ENCODE measurements around the gene CHAD.

CHAD gene

GRCh38 chr17:50511058-50511457 is 42.4 kb upstream of the CHAD start:
- H4K20me1 ChIP-seq (ENCODE audit: insufficient read depth, low read length, poor library complexity, severe bottlenecking) = no peaks in the 10 kb centered on the region
- H3K27me3 ChIP-seq (ENCODE audit: insufficient read depth, low read length, poor library complexity, severe bottlenecking) = no peaks in the 10 kb centered on the region
- H3K4me1 ChIP-seq (ENCODE audit: insufficient read depth, low read length, poor library complexity, severe bottlenecking) = peaks cover 5% of the 10 kb centered on the region
- no peaks in the 10 kb centered on the region for H3K9me2 ChIP-seq (replicated peaks; ENCODE audit: low read depth, low read length)
- H3K36me3 ChIP-seq (ENCODE audit: insufficient read depth, low read length) = no peaks in the 10 kb centered on the region
- H3K9me3 ChIP-seq (ENCODE audit: insufficient read depth, low read depth, low read length) = no peaks in the 10 kb centered on the region
- H3K9ac ChIP-seq (ENCODE audit: low read depth, low read length, poor library complexity, severe bottlenecking) = no peak overlapping the region
- H2AFZ ChIP-seq (ENCODE audit: low read length) = no peak overlapping the region
- no peak overlapping the region for H3K4me2 ChIP-seq (ENCODE audit: low read depth, low read length, poor library complexity, severe bottlenecking)
- no peaks in the 10 kb centered on the region for H3K79me2 ChIP-seq (ENCODE audit: insufficient read depth, low read length)
- no peak for TF ChIP-seq CTCF (conservative IDR thresholded peaks at IDR 0.05; ENCODE audit: low read length)
- no peak for TF ChIP-seq EZH2phosphoT487 (IDR thresholded peaks at IDR 0.05; ENCODE audit: borderline replicate concordance)
- no peak overlapping the region for H3K4me3 ChIP-seq (ENCODE audit: low read length, poor library complexity, severe bottlenecking)
- no peaks in the 10 kb centered on the region for H3F3A ChIP-seq (ENCODE audit: low read depth)

DNA sequence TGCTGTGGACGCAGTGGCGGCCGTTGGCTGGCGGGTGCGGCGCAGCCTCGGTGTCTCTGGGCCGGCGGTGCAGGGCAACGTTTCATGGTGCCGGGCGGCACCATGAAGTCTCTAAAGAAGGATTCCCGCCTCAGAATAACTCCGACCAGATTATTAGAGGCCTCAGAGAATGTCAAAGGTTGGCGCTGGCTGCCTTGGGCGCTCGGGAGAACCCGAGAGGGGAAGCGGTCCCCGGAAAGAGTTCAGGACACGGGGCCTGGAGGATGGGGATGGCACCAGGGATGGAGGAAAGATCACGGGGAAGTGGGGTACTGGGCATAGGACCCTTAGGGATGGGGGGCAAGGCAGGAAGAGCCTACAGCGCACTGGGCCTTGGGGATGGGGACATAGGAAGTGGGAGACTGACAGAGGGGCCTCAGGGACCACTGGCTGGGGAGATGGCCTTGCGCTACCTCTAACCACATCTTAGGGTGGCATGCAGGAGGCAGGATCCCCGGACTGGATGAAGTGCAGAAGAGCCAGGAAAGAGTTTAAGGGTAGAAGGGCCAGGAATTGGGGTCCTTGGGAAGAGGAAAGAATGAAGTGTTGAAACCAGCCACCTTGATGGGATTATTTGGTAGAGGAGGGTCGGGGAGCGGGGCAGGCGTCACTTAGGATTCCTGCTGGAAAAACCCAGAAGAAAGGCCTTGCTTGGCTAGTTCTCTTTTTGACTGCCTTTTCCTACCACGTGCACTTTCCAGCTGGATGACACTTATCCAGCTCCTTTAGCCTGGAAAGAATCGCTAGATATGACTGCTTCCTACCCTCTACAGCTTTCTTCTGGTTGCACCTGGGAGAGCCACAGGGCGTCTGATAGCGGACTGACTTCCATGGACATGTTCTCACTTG is 40.1 kb upstream of the CHAD start:
- Histone ChIP-seq H3K4me2 (ENCODE audit: low read depth, low read length, poor library complexity, severe bottlenecking) (peak overlapping the region; percentile 73), H3K9me2 (replicated peaks; ENCODE audit: low read depth, low read length) (no peaks in the 10 kb centered on the region), H3K4me3 (ENCODE audit: low read length, poor library complexity, severe bottlenecking) (peak overlapping the region; percentile 75), H4K20me1 (ENCODE audit: insufficient read depth, low read length, poor library complexity, severe bottlenecking) (no peaks in the 10 kb centered on the region), H3F3A (ENCODE audit: low read depth) (no peaks in the 10 kb centered on the region), H2AFZ (ENCODE audit: low read length) (peak overlapping the region; percentile 94), H3K4me1 (ENCODE audit: insufficient read depth, low read length, poor library complexity, severe bottlenecking) (peaks cover 5% of the 10 kb centered on the region), H3K9me3 (ENCODE audit: insufficient read depth, low read depth, low read length) (no peaks in the 10 kb centered on the region), H3K79me2 (ENCODE audit: insufficient read depth, low read length) (no peaks in the 10 kb centered on the region), H3K27me3 (ENCODE audit: insufficient read depth, low read length, poor library complexity, severe bottlenecking) (no peaks in the 10 kb centered on the region), H3K9ac (ENCODE audit: low read depth, low read length, poor library complexity, severe bottlenecking) (peak overlapping the region; percentile 59), H3K36me3 (ENCODE audit: insufficient read depth, low read length) (no peaks in the 10 kb centered on the region)
- TF ChIP-seq CTCF (conservative IDR thresholded peaks at IDR 0.05; ENCODE audit: low read length) (no peak), EZH2phosphoT487 (IDR thresholded peaks at IDR 0.05; ENCODE audit: borderline replicate concordance) (no peak)

DNA sequence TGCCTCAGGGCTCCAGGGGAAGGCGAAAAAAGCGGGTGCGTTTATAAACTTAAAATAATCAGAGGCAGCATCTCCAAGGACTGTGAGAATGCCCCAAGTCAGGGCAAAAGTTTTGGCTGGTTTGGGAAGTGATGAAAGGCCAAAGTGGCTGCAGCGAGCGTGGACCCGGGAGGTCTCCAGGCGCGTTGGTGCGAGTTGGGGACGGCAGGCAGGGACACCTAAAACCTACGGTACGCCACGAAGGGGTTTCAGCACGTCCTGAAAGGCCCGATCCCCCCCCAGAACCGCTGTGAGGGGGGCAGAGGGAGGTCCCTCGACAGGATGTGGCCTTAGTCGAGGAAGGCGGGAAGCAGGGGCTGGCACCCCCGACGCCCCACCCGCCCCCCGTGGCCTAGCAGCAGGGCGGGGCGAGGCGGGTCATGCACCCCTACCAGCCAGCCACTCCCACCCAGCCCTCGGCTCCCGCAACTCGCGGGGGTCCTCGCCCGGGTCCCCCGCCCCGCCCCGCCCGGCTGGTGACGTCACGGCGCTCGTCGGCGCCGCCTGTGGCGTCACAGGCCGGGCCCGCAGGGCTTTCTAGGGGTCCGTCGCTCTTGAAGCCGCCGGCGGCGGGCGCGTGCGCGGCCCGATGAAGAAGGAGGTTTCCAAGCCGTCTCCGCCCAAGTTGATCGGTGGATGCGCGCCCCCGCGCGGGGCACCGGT is 39.3 kb upstream of the CHAD start, which contains the start of gene MYCBPAP:
Gene MYCBPAP, plus strand, starts transcription at position 569 of the 702 bp plus-strand sequence. CDS start 236 bp downstream, outside the sequence.
- H3K9me3 ChIP-seq (ENCODE audit: insufficient read depth, low read depth, low read length) = no peaks in the 10 kb centered on the region
- H2AFZ ChIP-seq (ENCODE audit: low read length) = peak within 1 kb of the TSS; percentile 94
- H3K4me2 ChIP-seq (ENCODE audit: low read depth, low read length, poor library complexity, severe bottlenecking) = peak within 1 kb of the TSS; percentile 73
- no peaks in the 10 kb centered on the region for H3K27me3 ChIP-seq (ENCODE audit: insufficient read depth, low read length, poor library complexity, severe bottlenecking)
- H3K4me3 ChIP-seq (ENCODE audit: low read length, poor library complexity, severe bottlenecking) = peak within 1 kb of the TSS; percentile 75
- no peaks in the 10 kb centered on the region for H3F3A ChIP-seq (ENCODE audit: low read depth)
- no peaks in the 10 kb centered on the region for H3K79me2 ChIP-seq (ENCODE audit: insufficient read depth, low read length)
- peaks cover 5% of the 10 kb centered on the region for H3K4me1 ChIP-seq (ENCODE audit: insufficient read depth, low read length, poor library complexity, severe bottlenecking)
- H4K20me1 ChIP-seq (ENCODE audit: insufficient read depth, low read length, poor library complexity, severe bottlenecking) = no peaks in the 10 kb centered on the region
- H3K9ac ChIP-seq (ENCODE audit: low read depth, low read length, poor library complexity, severe bottlenecking) = peak within 1 kb of the TSS; percentile 59
- no peaks in the 10 kb centered on the region for H3K36me3 ChIP-seq (ENCODE audit: insufficient read depth, low read length)
- TF ChIP-seq EZH2phosphoT487 (IDR thresholded peaks at IDR 0.05; ENCODE audit: borderline replicate concordance) (no peak), CTCF (conservative IDR thresholded peaks at IDR 0.05; ENCODE audit: low read length) (0 out of 2 replicates have a peak, but pooled peaks have one; percentile 13)
- no peaks in the 10 kb centered on the region for H3K9me2 ChIP-seq (replicated peaks; ENCODE audit: low read depth, low read length)
